Caco-2 (cell line): ENCODE results near the gene SH3GLB2. TPM values are rescaled to one million over a fixed set of nuclear protein-coding genes. Genes with fewer than 3 reads are reported as not detected.

Experiments
- BruUV-seq: library from RNA; stranded (reverse); fragments of 400-500 nt; replicated peaks from 2 replicates; lab custom pipeline; 2021; lab: Mats Ljungman, UMichigan
- CTCF ChIA-PET: fragments of 300-600 bp; sonication (Branson Sonifier 250); formaldehyde crosslinking; loops from one replicate; lab custom pipeline; 2022; ENCODE audit warnings: antibody characterized with exemption; lab: Charles Lee
- POLR2A ChIA-PET: fragments of 300-600 bp; sonication (Branson Sonifier 250); formaldehyde crosslinking; loops from one replicate; lab custom pipeline; 2022; ENCODE audit warnings: antibody characterized with exemption; lab: Charles Lee
- DNase-seq, 2 experiments: peaks; one replicate each; pipeline versions ENCODE4 v3.0.0 to v3.0.0-alpha.2; 2020 to 2022
- H3K27me3 ChIP-seq: replicated peaks from 2 replicates; pipeline ENCODE4 v1.6.0; 2011; ENCODE audit warnings: low read length; ENCODE audit not compliant: control insufficient read depth, insufficient read depth
- H3K36me3 ChIP-seq: 2 replicates; pipeline ENCODE4 v1.5.1; 2011; ENCODE audit warnings: low read length; ENCODE audit not compliant: control insufficient read depth, insufficient read depth
- H3K4me1 ChIP-seq: fragments of 250-450 bp; sonication (Bioruptor Pico); 2 replicates; pipeline ENCODE4 v1.5.1; 2020; ENCODE audit warnings: mild to moderate bottlenecking
- H3K4me3 ChIP-seq: 2 replicates; pipeline ENCODE4 v1.5.1; 2011; ENCODE audit warnings: low read depth, mild to moderate bottlenecking, control low read depth, low read length
- H3K9me3 ChIP-seq: fragments of 250-450 bp; sonication (Bioruptor Pico); 2 replicates; pipeline ENCODE4 v1.5.1; 2020; ENCODE audit warnings: mild to moderate bottlenecking, moderate library complexity
- H3K27ac Mint-ChIP-seq: one replicate; pipeline ENCODE4 v1.8.0; 2022; ENCODE audit warnings: mixed read lengths; ENCODE audit not compliant: unreplicated experiment
- H3K27me3 Mint-ChIP-seq: one replicate; pipeline ENCODE4 v1.8.0; 2022; ENCODE audit warnings: mixed read lengths; ENCODE audit not compliant: insufficient read depth, unreplicated experiment
- H3K36me3 Mint-ChIP-seq: one replicate; pipeline ENCODE4 v1.8.0; 2022; ENCODE audit warnings: mild to moderate bottlenecking, mixed read lengths; ENCODE audit not compliant: insufficient read depth, unreplicated experiment
- H3K4me1 Mint-ChIP-seq: one replicate; pipeline ENCODE4 v1.8.0; 2022; ENCODE audit warnings: low read depth, mixed read lengths; ENCODE audit not compliant: unreplicated experiment
- H3K4me3 Mint-ChIP-seq: one replicate; pipeline ENCODE4 v1.8.0; 2022; ENCODE audit warnings: mild to moderate bottlenecking, moderate library complexity, mixed read lengths; ENCODE audit not compliant: unreplicated experiment
- H3K9me3 Mint-ChIP-seq: one replicate; pipeline ENCODE4 v1.8.0; 2022; ENCODE audit warnings: mixed read lengths; ENCODE audit not compliant: unreplicated experiment
- intact Hi-C: fragments of 100-400 bp; cut with micrococcal nuclease; formaldehyde crosslinking; loops from one replicate; pipeline ENCODE4 v1.10.0; 2022; ENCODE audit not compliant: unreplicated experiment
- total RNA-seq: library from RNA; stranded (reverse); gene quantifications from 2 replicates; pipeline ENCODE4 v1.2.3, GENCODE V29; 2022
- TF ChIP-seq, protein P1 (sequence below), 2 experiments: fragments of 200-600 bp in 1 of 2; IDR thresholded peaks; 1 replicate in 1 of 2; 2 replicates in 1 of 2; pipeline versions ENCODE4 v1.5.1 to v1.8.0; 2011 to 2022; ENCODE audit warnings: antibody characterized with exemption in 1 of 2, control low read depth in 1 of 2, inconsistent platforms in 1 of 2, low read depth in 1 of 2, low read length in 1 of 2, mild to moderate bottlenecking in 1 of 2, moderate library complexity in 1 of 2; ENCODE audit not compliant: insufficient read depth in 1 of 2, severe bottlenecking in 1 of 2, unreplicated experiment in 1 of 2

The SH3GLB2 gene
- total RNA-seq, 1 experiment from 2014 or later: 66.7 TPM

DNA sequence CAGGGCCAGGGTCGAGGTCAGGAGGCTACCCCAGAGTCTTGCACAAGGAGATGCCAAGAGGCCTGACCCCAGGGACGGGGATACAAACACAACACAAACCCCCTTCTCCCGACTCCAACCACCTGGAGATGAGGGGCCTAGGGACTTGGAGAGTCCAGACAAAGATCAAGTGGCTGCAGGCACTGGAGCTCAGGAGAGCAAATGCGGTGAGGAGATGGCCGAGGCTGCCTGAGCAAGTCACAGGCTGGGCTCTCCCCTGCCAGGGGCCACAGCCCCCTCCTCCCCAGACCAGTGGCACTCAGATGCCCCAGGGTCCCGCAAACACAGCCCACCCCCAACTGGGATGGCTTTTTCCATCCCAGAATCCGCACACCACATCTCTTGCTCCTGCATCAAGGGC, 15.8 kb downstream of the SH3GLB2 start:
- CTCF ChIA-PET: no interaction called here
- Histone ChIP-seq H3K4me3 (no peak overlapping the region), H3K27me3 (no peaks in the 10 kb centered on the region), H3K4me1 (no peaks in the 10 kb centered on the region), H3K9me3 (no peaks in the 10 kb centered on the region), H3K36me3 (peaks cover 5% of the 10 kb centered on the region)
- Mint-ChIP-seq H3K4me1 (no peaks in the 10 kb centered on the region), H3K36me3 (peaks cover 40% of the 10 kb centered on the region), H3K27me3 (no peaks in the 10 kb centered on the region), H3K9me3 (no peaks in the 10 kb centered on the region), H3K27ac (no peak overlapping the region), H3K4me3 (no peak overlapping the region)
- no TSS peak for BruUV-seq
- intact Hi-C loops: no loop called here
- POLR2A ChIA-PET: no interaction called here
- TF ChIP-seq, protein P1, sequence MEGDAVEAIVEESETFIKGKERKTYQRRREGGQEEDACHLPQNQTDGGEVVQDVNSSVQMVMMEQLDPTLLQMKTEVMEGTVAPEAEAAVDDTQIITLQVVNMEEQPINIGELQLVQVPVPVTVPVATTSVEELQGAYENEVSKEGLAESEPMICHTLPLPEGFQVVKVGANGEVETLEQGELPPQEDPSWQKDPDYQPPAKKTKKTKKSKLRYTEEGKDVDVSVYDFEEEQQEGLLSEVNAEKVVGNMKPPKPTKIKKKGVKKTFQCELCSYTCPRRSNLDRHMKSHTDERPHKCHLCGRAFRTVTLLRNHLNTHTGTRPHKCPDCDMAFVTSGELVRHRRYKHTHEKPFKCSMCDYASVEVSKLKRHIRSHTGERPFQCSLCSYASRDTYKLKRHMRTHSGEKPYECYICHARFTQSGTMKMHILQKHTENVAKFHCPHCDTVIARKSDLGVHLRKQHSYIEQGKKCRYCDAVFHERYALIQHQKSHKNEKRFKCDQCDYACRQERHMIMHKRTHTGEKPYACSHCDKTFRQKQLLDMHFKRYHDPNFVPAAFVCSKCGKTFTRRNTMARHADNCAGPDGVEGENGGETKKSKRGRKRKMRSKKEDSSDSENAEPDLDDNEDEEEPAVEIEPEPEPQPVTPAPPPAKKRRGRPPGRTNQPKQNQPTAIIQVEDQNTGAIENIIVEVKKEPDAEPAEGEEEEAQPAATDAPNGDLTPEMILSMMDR (IDR thresholded peaks at IDR 0.05; ENCODE audit: insufficient read depth in 1 of 2, low read depth in 1 of 2, low read length in 1 of 2, severe bottlenecking in 1 of 2, unreplicated experiment in 1 of 2): no peak
- DNase-seq: no peak

DNA sequence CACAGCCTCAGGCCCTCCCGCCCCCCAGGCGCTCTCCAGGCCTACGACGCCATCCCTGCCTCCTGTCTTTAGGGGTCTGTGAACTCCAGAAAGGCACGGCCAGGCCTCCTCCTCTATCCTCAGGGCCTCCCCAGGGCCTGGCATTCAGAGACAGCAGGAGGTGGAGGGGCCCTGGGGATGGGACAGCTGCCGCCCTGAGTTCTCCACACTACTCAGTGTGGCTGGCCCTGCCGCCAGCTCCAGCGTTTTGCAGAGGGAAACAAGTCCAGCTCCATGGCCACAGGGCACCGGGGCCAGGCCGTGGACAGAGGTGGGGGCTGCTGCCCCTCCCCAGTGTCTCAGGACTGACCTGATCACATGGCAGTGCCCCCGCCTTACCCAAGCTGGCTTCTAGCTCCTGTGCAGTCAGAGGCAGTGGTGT, 16.4 kb downstream of the SH3GLB2 start:
- TF ChIP-seq, protein P1 (IDR thresholded peaks at IDR 0.05; ENCODE audit: insufficient read depth in 1 of 2, low read depth in 1 of 2, low read length in 1 of 2, severe bottlenecking in 1 of 2, unreplicated experiment in 1 of 2): no peak
- Histone ChIP-seq H3K36me3 (peaks cover 5% of the 10 kb centered on the region), H3K9me3 (no peaks in the 10 kb centered on the region), H3K4me1 (no peaks in the 10 kb centered on the region), H3K27me3 (no peaks in the 10 kb centered on the region), H3K4me3 (no peak overlapping the region)
- Mint-ChIP-seq H3K9me3 (no peaks in the 10 kb centered on the region), H3K27me3 (no peaks in the 10 kb centered on the region), H3K4me3 (no peak overlapping the region), H3K36me3 (peaks cover 44% of the 10 kb centered on the region), H3K27ac (peak overlapping the region; percentile 7), H3K4me1 (no peaks in the 10 kb centered on the region)
- ChIA-PET POLR2A (no interaction called here), CTCF (no interaction called here)
- BruUV-seq: no TSS peak
- intact Hi-C loops: no loop called here
- DNase-seq: no peak

DNA sequence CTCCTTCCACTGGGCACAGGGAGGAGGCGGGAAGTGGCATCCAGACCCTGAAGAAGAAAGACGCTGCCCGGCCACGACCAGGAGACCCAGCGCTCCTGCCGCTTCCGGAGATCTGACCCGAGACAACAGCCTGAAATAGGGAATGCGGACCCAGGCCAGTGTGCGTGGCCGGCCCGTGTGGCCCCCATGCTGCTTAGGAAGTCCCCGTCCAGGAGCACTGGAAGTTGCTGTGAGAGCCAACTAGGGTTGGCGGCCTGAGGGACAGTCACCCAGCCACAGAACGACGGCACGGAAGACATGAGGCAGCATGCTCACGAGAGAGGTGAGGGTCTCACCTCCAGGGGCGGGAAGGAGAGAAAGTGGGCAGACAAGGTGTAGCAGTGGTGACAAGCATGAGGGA, 17.0 kb downstream of the SH3GLB2 start:
- peaks cover 50% of the 10 kb centered on the region for H3K36me3 Mint-ChIP-seq
- H3K27me3 ChIP-seq: no peaks in the 10 kb centered on the region
- H3K4me1 ChIP-seq: no peaks in the 10 kb centered on the region
- H3K4me3 Mint-ChIP-seq: no peak overlapping the region
- H3K9me3 Mint-ChIP-seq: no peaks in the 10 kb centered on the region
- no peaks in the 10 kb centered on the region for H3K27me3 Mint-ChIP-seq
- peaks cover 5% of the 10 kb centered on the region for H3K36me3 ChIP-seq
- no peaks in the 10 kb centered on the region for H3K4me1 Mint-ChIP-seq
- ChIA-PET POLR2A (no interaction called here), CTCF (interaction anchor here (0.5 kb wide), 1 partner anchor 475 kb away, joined by 4 read pairs; no protein-coding TSS in a partner anchor)
- H3K4me3 ChIP-seq: no peak overlapping the region
- no peaks in the 10 kb centered on the region for H3K9me3 ChIP-seq
- TF ChIP-seq, protein P1 (IDR thresholded peaks at IDR 0.05; ENCODE audit: insufficient read depth in 1 of 2, low read depth in 1 of 2, low read length in 1 of 2, severe bottlenecking in 1 of 2, unreplicated experiment in 1 of 2): no peak
- no peak for DNase-seq
- BruUV-seq: no TSS peak
- intact Hi-C loops: no loop called here
- H3K27ac Mint-ChIP-seq: peak overlapping the region; percentile 7
